ENCODE measurements around the gene ADAMTSL5. TPM values are rescaled to one million over a fixed set of nuclear protein-coding genes. Genes with fewer than 3 reads are reported as not detected.

ADAMTSL5 gene
- total and polyA plus RNA-seq, 2 of the 13 experiments (the other 11 are each of a cell fraction or from before 2014, with no cell fraction given) = 0.60 to 2.7 TPM

DNA sequence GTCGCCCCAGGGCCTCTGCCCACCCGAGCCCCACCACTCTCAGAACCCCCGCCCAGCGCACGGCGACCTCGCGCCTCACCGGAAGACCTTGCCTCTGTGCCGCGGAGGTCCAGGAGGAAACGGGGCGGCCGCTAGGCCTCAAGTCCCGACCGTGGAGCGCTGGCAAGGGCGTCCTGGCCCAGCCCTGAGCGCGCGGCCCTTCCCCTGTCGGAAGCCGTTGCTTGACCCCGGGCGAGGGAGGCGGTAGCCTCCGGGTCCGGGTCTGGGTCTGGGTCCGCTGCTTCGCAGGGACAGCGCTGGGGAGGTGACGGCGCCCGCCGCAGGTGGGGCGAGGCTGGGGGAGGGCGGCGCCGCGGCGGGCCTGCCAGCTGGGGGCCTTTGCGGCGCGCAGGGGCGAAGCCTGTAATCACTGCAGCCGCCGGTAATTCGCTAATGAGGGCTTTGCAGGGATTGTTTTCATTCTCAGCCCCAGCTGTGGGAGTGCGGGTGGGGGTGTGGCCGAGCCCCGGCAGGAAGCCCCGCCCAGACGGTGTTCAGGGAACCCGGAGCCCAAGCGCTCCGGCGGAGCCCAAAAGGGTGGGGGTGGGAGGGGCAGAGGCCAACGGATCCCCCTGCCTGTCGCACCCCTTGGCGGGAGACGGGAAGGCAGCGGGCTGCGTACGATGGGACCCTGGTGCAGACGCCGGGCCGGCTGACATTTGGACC, 42.4 kb downstream of the ADAMTSL5 start (continued):
- 0 out of 2 replicates have a peak, but pooled peaks have one; percentile 36 for TF ChIP-seq ESRRA (CRISPR knock-in tag; IDR thresholded peaks at IDR 0.05; ENCODE audit: low read depth)
- TF ChIP-seq KDM2A (CRISPR knock-in tag; IDR thresholded peaks at IDR 0.05; ENCODE audit: borderline replicate concordance, low read depth) = peak; percentile 87
- TF ChIP-seq ZNF746 (CRISPR knock-in tag; IDR thresholded peaks at IDR 0.05) = 0 out of 2 replicates have a peak, but pooled peaks have one; percentile 7
- 0 out of 2 replicates have a peak, but pooled peaks have one; percentile 9 for TF ChIP-seq MED13 (CRISPR knock-in tag; IDR thresholded peaks at IDR 0.05)
- TF ChIP-seq POLR2G (IDR thresholded peaks at IDR 0.05; ENCODE audit: low read depth, low read length) = peak; percentile 30; the same call in 1 of the 2 replicates
- TF ChIP-seq ETV5 (CRISPR knock-in tag; IDR thresholded peaks at IDR 0.05; ENCODE audit: borderline replicate concordance) = no peak
- TF ChIP-seq PCBP1 (IDR thresholded peaks at IDR 0.05; ENCODE audit: borderline replicate concordance, low read depth, low read length) = peak; percentile 11; the same call in 1 of the 2 replicates
- TF ChIP-seq MAZ (IDR thresholded peaks at IDR 0.05; ENCODE audit: borderline replicate concordance, low read depth, low read length) = no peak
- 0 out of 2 replicates have a peak, but pooled peaks have one; percentile 13 for TF ChIP-seq MAZ (CRISPR knock-in tag; IDR thresholded peaks at IDR 0.05; ENCODE audit: low read depth)
- no peak for TF ChIP-seq ZSCAN25 (CRISPR knock-in tag; IDR thresholded peaks at IDR 0.05)
- TF ChIP-seq, protein P1, sequence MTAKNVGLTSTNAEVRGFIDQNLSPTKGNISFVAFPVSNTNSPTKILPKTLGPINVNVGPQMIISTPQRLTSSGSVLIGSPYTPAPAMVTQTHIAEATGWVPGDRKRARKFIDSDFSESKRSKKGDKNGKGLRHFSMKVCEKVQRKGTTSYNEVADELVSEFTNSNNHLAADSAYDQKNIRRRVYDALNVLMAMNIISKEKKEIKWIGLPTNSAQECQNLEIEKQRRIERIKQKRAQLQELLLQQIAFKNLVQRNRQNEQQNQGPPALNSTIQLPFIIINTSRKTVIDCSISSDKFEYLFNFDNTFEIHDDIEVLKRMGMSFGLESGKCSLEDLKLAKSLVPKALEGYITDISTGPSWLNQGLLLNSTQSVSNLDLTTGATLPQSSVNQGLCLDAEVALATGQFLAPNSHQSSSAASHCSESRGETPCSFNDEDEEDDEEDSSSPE (CRISPR knock-in tag; IDR thresholded peaks at IDR 0.05) = 0 out of 2 replicates have a peak, but pooled peaks have one; percentile 14
- TF ChIP-seq ELF3 (CRISPR knock-in tag; IDR thresholded peaks at IDR 0.05) = peak; percentile 11; the same call in 1 of the 2 replicates
- peak; percentile 50 for TF ChIP-seq PHF8 (CRISPR knock-in tag; IDR thresholded peaks at IDR 0.05)
- TF ChIP-seq NR2C2 (CRISPR knock-in tag; IDR thresholded peaks at IDR 0.05; ENCODE audit: borderline replicate concordance) = peak; percentile 49; the same call in 1 of the 2 replicates
- 0 out of 2 replicates have a peak, but pooled peaks have one; percentile 39 for TF ChIP-seq CAMTA2 (CRISPR knock-in tag; IDR thresholded peaks at IDR 0.05; ENCODE audit: borderline replicate concordance)
- TF ChIP-seq KLF12 (CRISPR knock-in tag; IDR thresholded peaks at IDR 0.05; ENCODE audit: borderline replicate concordance) = peak; percentile 28; the same call in 1 of the 2 replicates
- 0 out of 2 replicates have a peak, but pooled peaks have one; percentile 49 for TF ChIP-seq ZBTB3 (CRISPR knock-in tag; IDR thresholded peaks at IDR 0.05; ENCODE audit: borderline replicate concordance, low read depth)
- 0 out of 2 replicates have a peak, but pooled peaks have one; percentile 14 for TF ChIP-seq ZMYM2 (CRISPR knock-in tag; IDR thresholded peaks at IDR 0.05)
- TF ChIP-seq ZNF776 (CRISPR knock-in tag; IDR thresholded peaks at IDR 0.05) = peak; percentile 5; the same call in 1 of the 2 replicates
- TF ChIP-seq, protein P2, sequence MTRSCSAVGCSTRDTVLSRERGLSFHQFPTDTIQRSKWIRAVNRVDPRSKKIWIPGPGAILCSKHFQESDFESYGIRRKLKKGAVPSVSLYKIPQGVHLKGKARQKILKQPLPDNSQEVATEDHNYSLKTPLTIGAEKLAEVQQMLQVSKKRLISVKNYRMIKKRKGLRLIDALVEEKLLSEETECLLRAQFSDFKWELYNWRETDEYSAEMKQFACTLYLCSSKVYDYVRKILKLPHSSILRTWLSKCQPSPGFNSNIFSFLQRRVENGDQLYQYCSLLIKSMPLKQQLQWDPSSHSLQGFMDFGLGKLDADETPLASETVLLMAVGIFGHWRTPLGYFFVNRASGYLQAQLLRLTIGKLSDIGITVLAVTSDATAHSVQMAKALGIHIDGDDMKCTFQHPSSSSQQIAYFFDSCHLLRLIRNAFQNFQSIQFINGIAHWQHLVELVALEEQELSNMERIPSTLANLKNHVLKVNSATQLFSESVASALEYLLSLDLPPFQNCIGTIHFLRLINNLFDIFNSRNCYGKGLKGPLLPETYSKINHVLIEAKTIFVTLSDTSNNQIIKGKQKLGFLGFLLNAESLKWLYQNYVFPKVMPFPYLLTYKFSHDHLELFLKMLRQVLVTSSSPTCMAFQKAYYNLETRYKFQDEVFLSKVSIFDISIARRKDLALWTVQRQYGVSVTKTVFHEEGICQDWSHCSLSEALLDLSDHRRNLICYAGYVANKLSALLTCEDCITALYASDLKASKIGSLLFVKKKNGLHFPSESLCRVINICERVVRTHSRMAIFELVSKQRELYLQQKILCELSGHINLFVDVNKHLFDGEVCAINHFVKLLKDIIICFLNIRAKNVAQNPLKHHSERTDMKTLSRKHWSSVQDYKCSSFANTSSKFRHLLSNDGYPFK (CRISPR knock-in tag; IDR thresholded peaks at IDR 0.05; ENCODE audit: borderline replicate concordance) = peak; percentile 13; the same call in 1 of the 2 replicates
- TF ChIP-seq EEA1 (CRISPR knock-in tag; IDR thresholded peaks at IDR 0.05; ENCODE audit: borderline replicate concordance) = no peak
- TF ChIP-seq ZNF552 (CRISPR knock-in tag; IDR thresholded peaks at IDR 0.05; ENCODE audit: borderline replicate concordance) = no peak
- no peak for TF ChIP-seq JUNB (CRISPR knock-in tag; IDR thresholded peaks at IDR 0.05; ENCODE audit: borderline replicate concordance)

All from HepG2 (cell line).